Fibroblast of gingiva (primary cell): Measurements from ENCODE around the gene ADARB1.

Source experiments
- DNase-seq: peaks from one replicate; pipeline ENCODE4 v3.0.0-alpha.2; 2011; ENCODE audit warnings: low read depth

The ADARB1 gene

GRCh38 chr21:45054927-45055612, 19.3 kb upstream of the ADARB1 start:
- no peak for DNase-seq

- peak; percentile 58 for DNase-seq
These were observed 18.5 kb upstream of the ADARB1 start for GRCh38 chr21:45055861-45056260.

DNA sequence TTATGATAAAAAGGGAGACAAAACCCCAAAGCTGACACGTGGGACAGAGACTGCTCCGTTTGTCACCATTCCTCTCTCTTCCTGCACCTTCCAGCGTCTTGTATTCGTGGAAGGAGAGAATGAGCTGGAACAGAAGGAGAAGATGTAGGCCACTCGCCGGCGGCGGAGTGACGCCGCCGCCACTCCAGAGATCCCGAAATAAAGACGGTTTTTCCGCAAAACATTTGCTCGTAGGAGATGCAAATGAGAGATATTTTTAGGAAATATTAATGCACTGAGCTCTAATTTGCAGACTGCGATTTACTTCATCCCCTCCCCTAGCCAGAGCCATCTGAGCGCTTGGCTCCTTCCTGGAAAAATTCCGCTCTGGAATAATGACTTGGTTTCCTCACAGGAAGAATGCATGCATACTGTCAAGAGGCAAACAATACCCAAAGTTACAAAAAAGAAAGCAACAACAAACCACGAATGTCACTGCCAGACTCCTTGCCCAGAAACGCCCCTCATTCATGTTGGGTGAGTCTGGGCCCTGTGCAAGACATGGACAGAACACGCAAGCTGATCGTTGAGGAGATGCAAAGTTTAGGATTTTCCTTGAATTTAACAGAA, 18.0 kb upstream of the ADARB1 start:
- DNase-seq: no peak

GRCh38 chr21:45056917-45057560, 17.3 kb upstream of the ADARB1 start:
- DNase-seq: peak; percentile 61

- DNase-seq: no peak
These were observed 16.5 kb upstream of the ADARB1 start for GRCh38 chr21:45057886-45058285.

GRCh38 chr21:45059121-45059520, 15.3 kb upstream of the ADARB1 start:
- no peak for DNase-seq

DNA sequence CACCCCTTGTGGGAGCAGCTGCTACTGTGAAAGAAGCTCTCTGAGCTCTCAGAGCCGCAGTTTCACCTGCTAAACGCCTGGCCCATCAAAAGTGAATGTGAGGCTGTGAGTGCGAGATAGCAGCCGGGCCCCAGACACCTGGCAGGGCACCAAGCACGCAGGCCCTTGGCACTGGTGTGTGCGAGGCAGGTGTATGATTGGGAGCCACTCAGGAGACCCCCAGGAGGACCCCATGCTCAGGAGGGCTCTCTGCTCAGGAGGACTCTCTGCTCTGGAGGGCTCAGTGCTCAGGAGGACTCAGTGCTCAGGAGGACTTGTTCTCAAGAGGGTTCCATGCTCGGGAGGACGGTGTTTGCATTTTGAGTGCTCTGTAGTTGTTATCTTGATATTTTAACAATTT, 14.3 kb upstream of the ADARB1 start:
- DNase-seq: no peak

- no peak for DNase-seq
These were observed 13.6 kb upstream of the ADARB1 start for GRCh38 chr21:45060675-45061311.

GRCh38 chr21:45064091-45064490, 10.3 kb upstream of the ADARB1 start:
- DNase-seq: no peak

DNA sequence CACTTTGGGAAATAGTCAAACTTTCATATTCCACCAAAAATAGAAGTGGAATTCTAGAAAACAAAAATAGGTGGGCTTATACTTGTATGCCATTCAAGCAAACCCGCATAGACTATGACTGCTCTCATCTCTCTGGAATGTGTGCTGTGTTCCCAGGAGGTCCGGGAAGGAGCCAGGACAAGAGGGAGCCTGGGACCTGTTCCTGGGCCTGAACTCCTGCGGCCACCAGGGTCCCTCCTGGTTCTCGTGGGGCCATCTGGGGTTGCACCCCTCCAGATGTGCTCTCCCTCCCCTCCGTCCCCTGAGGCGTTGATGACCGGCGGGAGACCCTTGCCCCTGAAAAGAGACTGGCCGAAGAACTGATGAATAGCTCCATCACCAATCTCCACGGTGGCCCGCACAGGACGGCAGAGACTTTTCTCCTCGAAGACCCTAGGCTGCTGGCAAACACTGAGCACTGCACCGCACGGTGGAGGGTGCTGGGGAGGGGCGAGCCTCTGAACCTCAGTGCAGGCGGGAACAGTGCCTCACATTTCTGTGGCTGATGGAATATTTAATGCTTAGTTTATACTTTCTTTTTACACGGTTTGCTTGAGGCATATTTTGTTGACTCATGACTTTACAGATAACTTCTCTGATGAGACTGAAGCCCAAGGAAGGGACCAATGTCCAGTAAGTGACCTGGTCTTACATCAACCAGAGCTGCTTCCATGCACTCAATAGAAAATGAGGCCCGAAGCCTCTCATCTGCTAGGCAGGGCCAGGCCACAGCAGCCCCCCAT, 9.6 kb upstream of the ADARB1 start:
- no peak for DNase-seq

DNA sequence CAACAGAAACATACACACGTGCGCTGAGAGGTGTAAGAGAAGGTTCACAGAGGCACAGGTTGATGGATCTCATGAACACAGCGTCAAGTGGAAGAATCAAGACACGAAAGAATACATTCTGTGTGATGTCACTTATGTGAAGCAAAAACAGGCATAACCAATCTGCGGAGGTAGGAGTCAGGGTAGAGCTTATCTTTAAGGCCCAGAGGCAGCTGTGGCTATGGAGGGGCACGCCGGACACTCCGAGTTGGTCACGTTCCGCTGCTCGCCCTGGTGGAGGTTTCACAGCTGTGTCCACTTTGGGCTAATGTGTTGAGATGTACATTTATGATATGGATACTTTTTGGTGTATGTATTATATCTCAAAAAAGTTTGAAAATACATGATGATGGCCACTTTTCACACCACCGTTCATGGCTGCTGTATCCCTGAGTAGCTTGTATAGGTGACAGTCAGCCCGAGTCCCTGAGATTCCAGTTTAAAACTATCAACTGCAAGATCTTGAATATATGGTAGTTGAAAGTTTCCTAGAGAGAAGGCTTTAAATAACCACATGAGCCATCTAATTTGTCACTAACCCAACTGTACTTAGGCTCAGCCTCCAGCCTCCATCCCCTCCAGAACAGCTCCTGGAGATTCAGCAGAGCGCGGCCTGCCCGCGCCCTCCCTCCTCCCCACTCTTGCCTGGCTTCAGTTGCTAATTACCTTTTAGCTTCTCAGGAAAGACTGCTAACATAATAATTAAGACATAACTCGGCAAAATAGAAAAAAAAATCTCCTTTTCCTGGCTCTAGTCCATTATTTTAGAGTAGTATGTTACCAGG, 6.7 kb upstream of the ADARB1 start:
- DNase-seq: no peak

GRCh38 chr21:45069085-45069484, 5.3 kb upstream of the ADARB1 start:
- no peak for DNase-seq

GRCh38 chr21:45069711-45070110, 4.7 kb upstream of the ADARB1 start:
- DNase-seq: no peak

DNA sequence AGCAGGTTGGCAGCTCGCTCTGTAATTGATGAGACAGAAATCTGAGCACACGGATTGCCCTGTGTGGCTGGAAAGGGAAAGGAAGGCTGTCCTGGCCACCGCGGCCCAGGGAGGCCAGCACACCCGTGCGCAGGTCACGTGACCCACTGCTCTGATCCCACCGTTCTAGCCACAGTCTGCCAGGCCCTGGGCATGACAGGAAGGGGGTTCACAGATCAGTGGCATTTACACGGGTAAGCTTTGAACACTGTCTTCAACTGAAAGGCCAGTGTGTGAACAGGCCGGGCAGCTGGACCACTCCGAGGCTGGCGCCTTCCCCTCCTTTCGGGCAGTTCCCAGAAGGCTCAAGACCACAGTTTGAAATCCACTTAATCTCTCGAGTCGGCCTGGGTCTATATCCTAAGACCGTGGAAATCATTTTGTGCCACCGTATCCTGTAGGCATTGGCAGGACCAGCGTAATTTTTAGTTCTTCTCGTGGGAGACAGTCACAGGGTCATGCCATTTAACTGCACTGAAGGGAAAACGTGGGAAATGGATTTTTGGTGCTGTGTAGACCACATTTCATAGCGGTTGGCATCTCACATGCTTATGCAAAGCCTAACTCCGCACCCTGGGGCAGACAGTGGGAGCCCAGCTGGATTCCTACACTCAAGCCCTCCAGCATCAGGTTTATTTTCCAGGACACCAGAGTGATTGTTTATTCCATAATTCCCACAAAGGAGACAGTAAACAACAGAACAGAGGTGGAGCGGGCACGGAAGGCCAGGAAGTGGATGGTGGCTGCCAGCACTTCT, 3.1 kb upstream of the ADARB1 start:
- DNase-seq: no peak

GRCh38 chr21:45071874-45072737, 2.3 kb upstream of the ADARB1 start:
- no peak for DNase-seq

- DNase-seq: no peak
These were observed 1.6 kb upstream of the ADARB1 start for GRCh38 chr21:45072738-45073300.

GRCh38 chr21:45073301-45074047, 906 bp upstream of the ADARB1 start:
- no peak for DNase-seq

DNA sequence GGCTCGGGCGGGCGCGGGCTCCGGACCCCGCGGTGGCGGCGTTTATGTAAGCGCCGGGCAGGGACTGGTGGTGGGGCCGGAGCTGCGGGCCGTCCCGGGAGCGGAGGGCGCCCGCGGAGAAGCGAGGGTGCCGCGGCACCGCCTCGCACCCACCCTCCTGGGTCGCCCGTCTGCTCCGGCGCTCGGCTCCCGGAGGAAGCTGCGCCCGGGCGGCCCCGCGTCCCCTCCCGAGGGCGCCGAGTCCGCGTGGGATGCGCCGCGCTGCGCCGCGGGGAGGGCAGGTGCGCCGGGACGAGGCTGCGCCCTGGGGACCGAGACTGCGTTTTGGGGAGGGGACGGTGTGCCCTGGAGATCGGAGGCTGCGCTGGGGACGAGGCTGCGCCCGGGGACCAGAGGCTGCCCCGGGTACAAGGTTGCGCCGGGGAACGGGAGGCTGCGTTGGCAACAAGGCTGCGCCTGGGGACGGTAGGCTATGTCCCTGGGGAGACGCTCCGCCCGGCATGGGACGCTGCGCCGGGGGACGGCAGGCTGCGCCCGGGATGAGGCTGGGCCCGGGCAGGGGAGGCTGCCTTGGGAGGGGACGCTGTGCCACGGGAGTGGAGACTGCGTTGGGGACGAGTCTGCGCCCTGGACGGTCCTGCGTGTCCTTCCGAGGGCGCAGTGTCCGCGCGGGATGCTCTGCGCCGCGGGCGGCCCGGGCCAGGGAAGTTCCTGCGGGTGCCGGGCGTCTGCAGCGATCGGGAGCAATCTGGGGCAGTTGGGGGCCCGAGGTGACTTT, 627 bp downstream of the ADARB1 start:
- no peak for DNase-seq
